CD14-positive monocyte (primary cell): Measurements from ENCODE around the gene ZNF888. TPM values are rescaled to one million over a fixed set of nuclear protein-coding genes. Genes with fewer than 3 reads are reported as not detected.
A peak's percentile ranks its signal among the peaks of the same experiment; 100 is the strongest.

Source experiments
- DNase-seq, 3 donors: peaks; one replicate each; pipeline ENCODE4 v3.0.0-alpha.2; 2011 to 2022
- H2AFZ ChIP-seq: 2 replicates; pipeline ENCODE4 v1.6.0; 2012; ENCODE audit warnings: mild to moderate bottlenecking, low read depth, low read length, inconsistent platforms; ENCODE audit not compliant: insufficient read depth, poor library complexity, severe bottlenecking
- H3K27ac ChIP-seq, 2 donors: 1 replicate in 1 of 2; 2 replicates in 1 of 2; pipeline ENCODE4 v1.5.1; 2012 to 2013; ENCODE audit warnings: low read length in 2 of 2, control low read depth in 1 of 2, inconsistent platforms in 1 of 2, low read depth in 1 of 2, mild to moderate bottlenecking in 1 of 2
- H3K27me3 ChIP-seq, 2 donors: one replicate each; pipeline versions ENCODE4 v1.6.0 to v1.6.1; 2011 to 2013; ENCODE audit warnings: low read length in 2 of 2; ENCODE audit not compliant: control insufficient read depth in 2 of 2, insufficient read depth in 2 of 2
- H3K36me3 ChIP-seq, 2 donors: replicated peaks in 1 of 2; 1 replicate in 1 of 2; 2 replicates in 1 of 2; pipeline versions ENCODE4 v1.5.1 to v1.6.1; 2012 to 2013; ENCODE audit warnings: low read length in 2 of 2, control low read depth in 1 of 2, inconsistent platforms in 1 of 2, mild to moderate bottlenecking in 1 of 2; ENCODE audit not compliant: insufficient read depth in 2 of 2, control insufficient read depth in 1 of 2
- H3K4me1 ChIP-seq, 2 donors: 1 replicate in 1 of 2; 2 replicates in 1 of 2; pipeline versions ENCODE4 v1.5.1 to v1.6.1; 2012 to 2013; ENCODE audit warnings: low read length in 2 of 2, control low read depth in 1 of 2, inconsistent platforms in 1 of 2, mild to moderate bottlenecking in 1 of 2, moderate library complexity in 1 of 2; ENCODE audit not compliant: insufficient read depth in 2 of 2, control insufficient read depth in 1 of 2
- H3K4me2 ChIP-seq: replicated peaks from 2 replicates; pipeline ENCODE3; 2012; ENCODE audit warnings: low read length, moderate library complexity, mild to moderate bottlenecking; ENCODE audit not compliant: poor library complexity, severe bottlenecking; ENCODE audit errors: extremely low read depth
- H3K4me3 ChIP-seq, 3 experiments: fragments of 200-600 bp in 1 of 3; sonication (generic) in 1 of 3; replicated peaks in 1 of 3; 1 replicate in 2 of 3; 2 replicates in 1 of 3; pipeline ENCODE4 v1.5.1; 2011 to 2013; ENCODE audit warnings: low read length in 3 of 3, mild to moderate bottlenecking in 3 of 3, control low read depth in 2 of 3, low read depth in 2 of 3, inconsistent platforms in 1 of 3, moderate library complexity in 1 of 3
- H3K79me2 ChIP-seq: 2 replicates; pipeline ENCODE4 v1.6.0; 2012; ENCODE audit warnings: mild to moderate bottlenecking, control low read depth, inconsistent platforms, low read length, moderate library complexity; ENCODE audit not compliant: insufficient read depth
- H3K9ac ChIP-seq: 2 replicates; pipeline ENCODE4 v1.6.0; 2017; ENCODE audit warnings: low read length, mild to moderate bottlenecking; ENCODE audit not compliant: insufficient read depth, poor library complexity, severe bottlenecking
- H3K9me3 ChIP-seq, 2 donors: replicated peaks in 1 of 2; 1 replicate in 1 of 2; 2 replicates in 1 of 2; pipeline versions ENCODE4 v1.5.1 to v1.6.1; 2012 to 2013; ENCODE audit warnings: low read length in 2 of 2, control low read depth in 1 of 2; ENCODE audit not compliant: control insufficient read depth in 1 of 2, insufficient read depth in 1 of 2
- H4K20me1 ChIP-seq: 2 replicates; pipeline ENCODE4 v1.6.0; 2012; ENCODE audit warnings: mild to moderate bottlenecking, low read length, control low read depth, moderate library complexity; ENCODE audit not compliant: insufficient read depth
- H3K27ac Mint-ChIP-seq, 7 donors: one replicate each; pipeline ENCODE4 v1.8.0; 2020; ENCODE audit warnings: mild to moderate bottlenecking in 7 of 7, mixed read lengths in 7 of 7, moderate library complexity in 6 of 7, inconsistent platforms in 2 of 7
- H3K27me3 Mint-ChIP-seq, 3 donors: one replicate each; pipeline ENCODE4 v1.8.0; 2021 to 2022; ENCODE audit warnings: low read depth in 3 of 3, mild to moderate bottlenecking in 3 of 3, mixed read lengths in 3 of 3, moderate library complexity in 3 of 3, inconsistent platforms in 1 of 3
- H3K36me3 Mint-ChIP-seq, 2 donors: one replicate each; pipeline ENCODE4 v1.8.0; 2020; ENCODE audit warnings: mixed read lengths in 2 of 2, inconsistent platforms in 1 of 2, mild to moderate bottlenecking in 1 of 2
- H3K4me1 Mint-ChIP-seq: one replicate; pipeline ENCODE4 v1.8.0; 2020; ENCODE audit warnings: mild to moderate bottlenecking, mixed read lengths
- H3K4me3 Mint-ChIP-seq, 2 donors: one replicate each; pipeline ENCODE4 v1.8.0; 2020; ENCODE audit warnings: mild to moderate bottlenecking in 2 of 2, mixed read lengths in 2 of 2, moderate library complexity in 1 of 2
- H3K9me3 Mint-ChIP-seq, 7 donors: one replicate each; pipeline ENCODE4 v1.8.0; 2020 to 2022; ENCODE audit warnings: mixed read lengths in 7 of 7, mild to moderate bottlenecking in 6 of 7, moderate library complexity in 6 of 7, inconsistent platforms in 2 of 7
- WGBS: methylation state at CpG from one replicate; pipeline ENCODE4 v1.1.5; 2013; ENCODE audit warnings: missing lambda C conversion rate; ENCODE audit not compliant: insufficient coverage; 5-methylcytosine and 5-hydroxymethylcytosine counted together
- intact Hi-C, 2 donors: fragments of 100-400 bp; cut with micrococcal nuclease; formaldehyde crosslinking; loops; one replicate each; pipeline versions ENCODE4 v1.15.0 to v1.15.1; 2023
- polyA plus RNA-seq, 3 donors: library from polyadenylated mRNA; depleted of rRNA in 1 of 3; unstranded in 2 of 3; stranded (reverse) in 1 of 3; fragments of 300-500 nt in 2 of 3; fragments of >200 nt in 1 of 3; fragmentation: Illumina TruSeq in 2 of 3; gene quantifications; 1 replicate in 2 of 3; 2 replicates in 1 of 3; pipeline ENCODE4 v1.2.3, GENCODE V29; 2012 to 2021
- TF ChIP-seq, protein P1 (sequence below): fragments of 200-600 bp; IDR thresholded peaks from one replicate; pipeline ENCODE4 v1.8.0; 2022; ENCODE audit warnings: antibody characterized with exemption, mild to moderate bottlenecking

Gene ZNF888
- polyA plus RNA-seq, 3 donors = 0.71 to 1.7 (median 1.4) TPM

DNA sequence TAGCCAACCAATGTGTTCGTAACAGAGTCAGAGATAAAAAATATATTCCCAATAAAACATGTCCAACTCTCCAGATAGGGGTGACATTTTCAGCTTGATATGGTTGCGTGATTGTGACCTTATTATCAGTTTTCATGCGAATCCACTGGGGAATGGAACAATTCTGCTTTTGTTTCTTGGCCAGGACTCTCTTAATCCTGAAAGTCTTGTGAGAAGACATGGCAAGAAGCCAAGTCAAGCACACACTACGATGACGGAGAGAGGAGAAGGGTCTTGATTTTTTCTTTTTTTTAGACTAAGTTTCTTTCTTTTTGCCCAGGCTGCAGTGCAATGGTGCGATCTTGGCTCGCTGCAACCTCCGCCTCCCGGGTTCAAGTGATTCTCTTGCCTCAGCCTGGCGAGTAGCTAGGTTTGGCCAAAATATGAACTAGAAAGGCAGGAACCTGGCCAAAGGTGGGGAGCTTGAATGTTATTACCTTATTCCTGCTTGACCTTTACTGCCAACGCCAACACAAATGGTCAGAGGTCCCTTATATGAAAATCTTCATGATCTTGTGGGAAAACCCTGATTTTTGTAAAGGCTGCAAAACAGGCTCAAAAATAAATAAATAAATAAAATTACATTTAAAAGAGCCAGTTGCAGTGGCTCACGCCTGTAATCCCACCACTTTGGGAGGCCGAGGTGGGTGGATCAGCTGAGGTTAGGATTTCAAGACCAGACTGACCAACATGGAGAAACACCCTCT, 25.0 kb upstream of the ZNF888 start:
- H3K27ac ChIP-seq = no peak overlapping the region
- no peaks in the 10 kb centered on the region for H4K20me1 ChIP-seq
- H3K36me3 Mint-ChIP-seq = peaks cover 31 to 33% of the 10 kb centered on the region in 2 donors
- intact Hi-C loops = loop anchor here in 1 of 2 donors (10.0 kb wide), 1 partner anchor 163 kb away; the partner anchor contains the start of gene ZNF600
- H3K27me3 Mint-ChIP-seq = peaks cover 0 to 10% (median 4%) of the 10 kb centered on the region in 3 donors
- peak overlapping the region in 1 of 3 experiments; percentile 32 for H3K4me3 ChIP-seq
- no peak overlapping the region for H2AFZ ChIP-seq
- DNase-seq = no peak
- no peaks in the 10 kb centered on the region for H3K27me3 ChIP-seq
- H3K9ac ChIP-seq = no peak overlapping the region
- peaks cover 27 to 42% of the 10 kb centered on the region in 2 donors for H3K36me3 ChIP-seq
- H3K4me1 Mint-ChIP-seq = peaks cover 15% of the 10 kb centered on the region
- peaks cover 57 to 96% (median 93%) of the 10 kb centered on the region in 7 donors for H3K9me3 Mint-ChIP-seq
- no peak overlapping the region for H3K27ac Mint-ChIP-seq
- H3K4me2 ChIP-seq = no peak overlapping the region
- H3K79me2 ChIP-seq = no peaks in the 10 kb centered on the region
- no peak overlapping the region for H3K4me3 Mint-ChIP-seq
- TF ChIP-seq, protein P1, sequence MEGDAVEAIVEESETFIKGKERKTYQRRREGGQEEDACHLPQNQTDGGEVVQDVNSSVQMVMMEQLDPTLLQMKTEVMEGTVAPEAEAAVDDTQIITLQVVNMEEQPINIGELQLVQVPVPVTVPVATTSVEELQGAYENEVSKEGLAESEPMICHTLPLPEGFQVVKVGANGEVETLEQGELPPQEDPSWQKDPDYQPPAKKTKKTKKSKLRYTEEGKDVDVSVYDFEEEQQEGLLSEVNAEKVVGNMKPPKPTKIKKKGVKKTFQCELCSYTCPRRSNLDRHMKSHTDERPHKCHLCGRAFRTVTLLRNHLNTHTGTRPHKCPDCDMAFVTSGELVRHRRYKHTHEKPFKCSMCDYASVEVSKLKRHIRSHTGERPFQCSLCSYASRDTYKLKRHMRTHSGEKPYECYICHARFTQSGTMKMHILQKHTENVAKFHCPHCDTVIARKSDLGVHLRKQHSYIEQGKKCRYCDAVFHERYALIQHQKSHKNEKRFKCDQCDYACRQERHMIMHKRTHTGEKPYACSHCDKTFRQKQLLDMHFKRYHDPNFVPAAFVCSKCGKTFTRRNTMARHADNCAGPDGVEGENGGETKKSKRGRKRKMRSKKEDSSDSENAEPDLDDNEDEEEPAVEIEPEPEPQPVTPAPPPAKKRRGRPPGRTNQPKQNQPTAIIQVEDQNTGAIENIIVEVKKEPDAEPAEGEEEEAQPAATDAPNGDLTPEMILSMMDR = no peak
- H3K4me1 ChIP-seq = peaks cover 2 to 3% of the 10 kb centered on the region in 2 donors
- peaks cover 71 to 78% of the 10 kb centered on the region in 2 donors for H3K9me3 ChIP-seq
- 94% methylated on average over 5 of the region's 13 CpGs for WGBS

DNA sequence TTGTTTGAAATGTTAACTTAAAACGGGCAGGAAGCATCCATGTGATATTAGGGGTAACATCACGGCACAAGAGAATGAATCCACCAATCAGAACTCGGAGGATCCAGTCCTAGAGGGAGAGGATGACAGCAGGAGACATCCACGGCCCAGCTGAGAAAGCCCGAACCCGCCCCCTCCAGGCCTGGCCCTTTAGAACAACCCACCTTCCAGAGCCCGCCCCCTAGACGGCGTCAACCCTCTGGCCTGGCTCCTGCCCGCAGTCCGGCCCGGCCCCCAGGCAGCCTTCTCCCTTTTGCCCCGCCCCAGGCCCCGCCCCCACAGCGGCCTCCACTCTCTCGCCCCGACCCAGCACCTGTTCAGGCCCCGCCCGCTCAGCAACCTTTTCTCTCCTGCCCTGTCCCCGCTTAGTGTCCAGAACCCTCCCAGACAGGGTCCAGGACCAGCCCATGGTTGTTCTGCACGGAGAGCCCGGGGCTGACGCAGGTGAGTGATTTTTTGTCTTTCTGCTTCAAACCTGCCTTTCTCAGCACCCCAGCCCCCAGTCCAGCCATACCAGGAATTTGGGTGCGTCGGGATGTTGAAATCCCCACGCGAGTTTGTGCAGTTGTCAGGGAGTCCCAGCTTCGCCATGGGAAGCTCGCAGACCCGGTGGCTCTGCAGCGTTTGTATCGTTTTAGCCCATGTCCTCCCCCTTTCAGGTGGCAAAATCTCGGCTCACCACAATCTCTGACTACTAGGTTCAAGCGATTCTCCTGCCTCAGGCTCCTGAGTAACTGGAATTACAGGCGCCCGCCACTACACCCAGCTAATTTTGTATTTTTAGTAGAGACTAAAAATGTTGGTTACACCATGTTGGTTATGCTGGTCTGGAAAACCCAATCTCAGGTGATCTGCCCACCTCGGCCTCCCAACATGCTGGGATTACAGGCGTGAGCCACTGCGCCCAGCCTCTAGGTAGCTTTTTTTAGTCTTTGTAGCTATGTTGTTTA, 23.4 kb upstream of the ZNF888 start:
- Mint-ChIP-seq H3K27ac (no peak overlapping the region), H3K9me3 (peaks cover 45 to 81% (median 78%) of the 10 kb centered on the region in 7 donors), H3K4me3 (peak overlapping the region in 1 of 2 donors; percentile 43), H3K4me1 (peaks cover 19% of the 10 kb centered on the region), H3K27me3 (peaks cover 0 to 10% (median 7%) of the 10 kb centered on the region in 3 donors), H3K36me3 (peaks cover 16 to 18% of the 10 kb centered on the region in 2 donors)
- no peak overlapping the region for H2AFZ ChIP-seq
- no peak overlapping the region for H3K27ac ChIP-seq
- H3K79me2 ChIP-seq = peaks cover 8% of the 10 kb centered on the region
- H3K36me3 ChIP-seq = peaks cover 12 to 27% of the 10 kb centered on the region in 2 donors
- no peak overlapping the region for H3K4me3 ChIP-seq
- H3K4me2 ChIP-seq = no peak overlapping the region
- no peak overlapping the region for H3K9ac ChIP-seq
- TF ChIP-seq, protein P1 = no peak
- intact Hi-C loops = loop anchor here in 1 of 2 donors (10.0 kb wide), 1 partner anchor 162 kb away; the partner anchor contains the start of gene ZNF600
- peaks cover 56 to 63% of the 10 kb centered on the region in 2 donors for H3K9me3 ChIP-seq
- no peaks in the 10 kb centered on the region for H4K20me1 ChIP-seq
- no peak for DNase-seq
- WGBS = 67% methylated on average over 22 of the region's 39 CpGs
- no peaks in the 10 kb centered on the region for H3K27me3 ChIP-seq
- H3K4me1 ChIP-seq = peaks cover 10 to 13% of the 10 kb centered on the region in 2 donors
